GM12878 (cell line): Measurements from ENCODE around the gene RTN4RL1.

Experiments used
- HDAC2 ChIP-seq: fragments of 200-600 bp; sonication (generic); IDR thresholded peaks from 2 replicates; pipeline ENCODE4 v1.6.1; 2017
- MAX ChIP-seq: IDR thresholded peaks from 2 replicates; pipeline ENCODE4 v1.6.1; 2012; ENCODE audit warnings: low read depth, low read length, improper control_type of control experiment
- NR2C2 ChIP-seq: IDR thresholded peaks from 2 replicates; pipeline ENCODE4 v1.6.1; 2011; ENCODE audit warnings: borderline replicate concordance, low read depth; ENCODE audit not compliant: control insufficient read depth, insufficient read length
- RCOR1 ChIP-seq: conservative IDR thresholded peaks from 2 replicates; pipeline ENCODE4 v1.6.1; 2012; ENCODE audit warnings: low read depth, low read length, improper control_type of control experiment
- SMC3 ChIP-seq: IDR thresholded peaks from 2 replicates; pipeline ENCODE4 v1.6.1; 2011; ENCODE audit warnings: low read length, improper control_type of control experiment, borderline replicate concordance

DNA sequence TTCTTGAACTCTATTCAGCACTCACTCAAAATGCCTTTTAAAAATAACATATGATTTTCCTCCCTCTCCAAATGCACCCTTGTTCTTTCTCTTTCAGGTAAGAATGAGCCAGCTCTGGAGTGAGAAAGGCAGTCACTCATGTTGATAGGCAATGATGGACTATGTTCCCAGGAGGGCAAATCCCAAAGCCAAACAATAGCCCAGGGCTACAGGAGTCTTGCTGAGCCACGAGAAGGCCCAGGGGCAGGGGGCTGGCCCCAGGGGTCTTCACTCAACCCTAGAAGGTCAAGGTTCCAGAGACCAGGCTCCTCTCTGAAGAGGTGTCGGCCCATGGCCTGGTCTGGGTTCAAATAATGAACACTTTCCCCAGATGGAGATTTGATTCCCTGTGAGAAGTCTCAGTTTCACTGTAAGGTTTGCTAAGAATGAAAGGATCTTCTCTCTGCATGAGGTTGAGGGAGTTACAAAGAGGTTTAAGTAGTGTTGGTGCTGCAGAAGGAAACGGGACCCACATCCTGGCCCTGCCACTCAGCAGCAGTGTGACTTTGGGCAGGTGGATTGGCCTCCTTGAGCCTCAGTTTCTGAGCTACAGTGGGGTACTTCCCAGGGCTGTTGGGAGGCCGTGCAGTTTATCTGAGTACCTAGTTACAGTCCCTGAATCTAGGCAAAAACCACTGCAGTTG, 49.0 kb downstream of the RTN4RL1 start:
- TF ChIP-seq HDAC2 (no peak), SMC3 (no peak), NR2C2 (no peak), MAX (no peak), RCOR1 (no peak)
